GM19099 (cell line): ENCODE data around the gene LTBP3.

Source experiments
- POLR2A ChIP-seq: IDR thresholded peaks from 3 replicates; pipeline ENCODE4 v1.6.1; 2011; ENCODE audit warnings: low read depth; ENCODE audit not compliant: insufficient read length; ENCODE audit errors: extremely low read depth

LTBP3 gene

DNA sequence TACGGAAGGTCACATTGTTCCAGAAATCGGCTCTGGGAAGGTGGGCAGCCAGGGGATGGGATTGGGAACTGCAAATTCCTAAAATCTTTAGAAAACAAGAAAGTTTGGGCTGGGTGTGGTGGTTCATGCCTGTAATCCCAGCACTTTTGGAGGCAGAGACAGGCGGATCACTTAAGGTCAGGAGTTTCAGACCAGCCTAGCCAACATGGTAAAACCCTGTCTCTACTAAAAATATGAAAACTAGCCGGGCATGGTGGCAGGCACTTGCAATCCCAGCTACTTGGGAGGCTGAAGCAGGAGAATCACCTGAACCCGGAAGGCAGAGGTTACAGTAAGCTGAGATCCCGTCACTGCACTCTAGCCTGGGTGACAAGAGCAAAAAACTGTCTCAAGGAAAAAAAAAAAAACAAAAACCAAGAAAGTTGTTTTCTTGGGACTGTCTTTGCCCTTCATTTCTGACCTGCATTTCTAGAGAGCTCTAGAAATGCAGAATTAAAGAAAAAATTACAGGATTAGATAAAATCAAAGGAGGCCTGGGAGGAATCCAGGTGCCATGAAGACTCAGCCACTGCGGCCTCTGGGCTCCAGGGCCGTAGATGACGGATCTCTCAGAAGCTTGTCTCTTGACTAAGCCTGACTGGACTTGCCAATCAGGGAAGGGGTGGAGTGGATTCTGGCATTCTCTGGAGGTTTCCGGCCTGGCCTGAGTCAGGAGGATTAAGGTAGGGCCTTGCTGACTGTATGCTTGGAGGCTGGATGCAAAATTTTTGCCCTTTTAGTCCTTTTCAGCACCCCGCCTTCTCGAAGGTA lies 64.6 kb downstream of the LTBP3 start:
- TF ChIP-seq POLR2A, result no peak

DNA sequence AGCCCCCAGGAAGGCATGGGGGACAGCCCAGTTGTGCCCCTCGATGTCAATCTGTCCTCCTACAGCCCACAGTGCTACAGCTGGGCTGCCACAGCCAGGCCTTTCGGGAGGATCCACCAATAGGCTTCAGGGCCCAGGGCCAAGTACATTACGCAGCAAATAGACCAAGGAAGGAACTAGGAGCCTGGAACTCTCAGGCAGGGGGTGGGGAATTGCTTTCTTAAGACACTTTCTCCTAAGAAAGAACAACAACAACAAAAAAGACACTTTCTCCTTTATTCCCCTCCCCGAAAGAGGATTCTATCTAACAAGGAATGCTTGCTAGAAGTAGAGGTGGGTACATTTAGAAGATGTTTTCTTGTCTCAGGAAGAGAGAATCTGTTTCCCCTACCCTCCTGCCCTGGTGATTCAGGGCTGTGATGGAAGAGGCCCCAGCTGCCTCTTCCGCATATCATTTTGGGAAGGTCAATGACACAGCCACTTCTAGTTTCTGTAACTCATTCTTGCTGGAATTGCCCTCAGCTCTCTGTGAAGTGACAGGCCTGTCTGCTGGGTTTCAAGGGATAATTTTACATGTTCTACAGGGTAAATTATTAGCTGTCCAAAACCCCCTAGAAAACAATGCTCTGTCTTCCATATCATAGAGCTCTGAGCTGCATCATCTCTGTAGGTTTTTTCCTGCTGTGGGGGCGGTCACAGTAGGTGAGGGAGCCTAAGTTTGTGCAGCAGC lies 65.4 kb downstream of the LTBP3 start:
- peak; percentile 62 for TF ChIP-seq POLR2A

DNA sequence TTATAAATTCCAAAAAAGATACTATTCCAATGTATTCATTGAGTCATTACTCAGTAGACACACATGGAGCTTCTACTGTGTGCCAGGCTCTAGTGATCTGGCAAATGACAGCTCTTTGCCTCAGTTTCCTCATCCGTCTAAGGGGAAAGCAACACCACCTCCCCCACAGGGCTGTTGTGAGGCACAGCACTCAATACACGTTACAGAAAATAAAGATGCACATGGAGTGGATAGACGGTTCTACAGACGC lies 65.8 kb downstream of the LTBP3 start:
- no peak for TF ChIP-seq POLR2A

DNA sequence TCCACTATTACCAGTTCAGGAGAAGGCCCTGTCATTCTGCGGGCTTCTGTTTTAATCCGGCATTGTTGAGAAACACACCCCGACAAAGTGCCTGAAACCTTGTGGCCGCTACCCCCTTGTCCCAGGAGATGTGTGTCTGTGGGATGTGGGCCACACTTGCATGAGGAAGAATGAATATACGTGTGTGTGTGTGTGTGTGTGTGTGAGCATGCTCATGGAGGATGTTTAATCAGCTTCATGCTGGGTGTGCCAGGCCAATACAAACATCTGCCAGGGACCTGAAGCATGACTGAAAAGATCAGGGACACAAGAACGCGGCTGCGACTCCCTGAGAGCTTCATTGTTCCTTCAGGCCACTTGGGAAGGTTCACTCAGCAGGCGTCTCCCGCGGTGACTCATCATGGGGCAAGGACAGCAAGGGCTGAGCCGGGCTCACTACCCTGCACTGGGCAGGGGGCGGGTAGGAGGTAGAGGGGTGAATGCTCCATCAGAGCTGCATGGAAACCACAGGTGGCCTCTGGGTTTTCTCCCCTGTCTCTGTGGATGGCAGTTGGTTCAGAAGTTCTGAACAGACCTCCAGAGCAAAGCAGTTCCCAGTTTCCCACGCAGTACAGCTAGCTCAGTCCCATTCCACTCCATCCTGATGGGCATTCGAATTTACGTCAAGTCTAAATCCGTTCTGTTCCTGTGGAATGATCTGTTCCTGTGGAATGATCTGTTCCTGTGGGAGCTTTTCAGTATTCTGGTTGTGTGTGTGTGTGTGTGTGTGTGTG lies 66.4 kb downstream of the LTBP3 start:
- no peak for TF ChIP-seq POLR2A

DNA sequence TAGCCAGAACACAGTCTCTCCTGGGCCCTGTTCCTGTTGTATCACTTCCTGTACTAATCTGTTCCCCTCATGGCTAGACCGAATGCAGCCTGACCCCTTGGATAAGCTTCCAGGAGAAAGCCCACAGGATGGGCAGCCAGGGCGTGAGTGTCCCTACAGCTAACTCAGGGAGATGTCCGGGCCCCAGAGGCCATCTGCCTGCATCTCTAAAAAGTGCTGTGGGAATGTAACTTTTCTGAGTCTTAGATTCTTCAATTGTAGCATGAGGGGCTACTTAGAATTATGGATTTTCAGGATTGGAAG lies 67.0 kb downstream of the LTBP3 start:
- TF ChIP-seq POLR2A, result no peak

DNA sequence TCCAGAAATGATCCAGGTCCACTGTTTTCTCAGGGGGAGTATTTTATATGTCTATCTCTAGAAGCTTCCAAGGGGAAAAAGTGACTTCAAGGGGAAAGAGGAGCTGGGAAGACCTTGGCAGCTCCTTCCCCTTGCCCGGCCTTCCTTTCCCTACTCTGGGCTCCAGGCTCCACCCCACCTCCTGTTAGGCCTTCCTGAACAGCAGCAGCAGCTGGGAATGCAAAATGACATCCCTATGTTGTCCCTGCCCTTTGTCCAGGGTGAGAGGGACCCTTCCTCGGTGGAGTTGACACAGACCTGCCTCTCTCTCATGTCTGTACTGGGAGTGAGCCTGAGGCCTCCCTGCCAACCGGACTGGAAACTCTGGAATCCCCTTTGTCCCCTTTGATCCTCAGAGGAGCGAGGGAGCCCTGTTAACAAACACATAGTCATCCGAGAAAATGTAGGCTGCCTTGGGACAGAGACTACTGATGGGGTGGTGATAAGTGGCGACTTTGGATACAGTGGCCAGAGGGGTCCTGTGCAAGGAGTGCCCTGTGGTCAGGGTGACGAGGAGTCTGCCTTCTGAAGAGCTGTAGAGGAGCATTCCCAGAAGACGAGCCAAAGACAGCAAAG lies 68.3 kb downstream of the LTBP3 start:
- no peak for TF ChIP-seq POLR2A

DNA sequence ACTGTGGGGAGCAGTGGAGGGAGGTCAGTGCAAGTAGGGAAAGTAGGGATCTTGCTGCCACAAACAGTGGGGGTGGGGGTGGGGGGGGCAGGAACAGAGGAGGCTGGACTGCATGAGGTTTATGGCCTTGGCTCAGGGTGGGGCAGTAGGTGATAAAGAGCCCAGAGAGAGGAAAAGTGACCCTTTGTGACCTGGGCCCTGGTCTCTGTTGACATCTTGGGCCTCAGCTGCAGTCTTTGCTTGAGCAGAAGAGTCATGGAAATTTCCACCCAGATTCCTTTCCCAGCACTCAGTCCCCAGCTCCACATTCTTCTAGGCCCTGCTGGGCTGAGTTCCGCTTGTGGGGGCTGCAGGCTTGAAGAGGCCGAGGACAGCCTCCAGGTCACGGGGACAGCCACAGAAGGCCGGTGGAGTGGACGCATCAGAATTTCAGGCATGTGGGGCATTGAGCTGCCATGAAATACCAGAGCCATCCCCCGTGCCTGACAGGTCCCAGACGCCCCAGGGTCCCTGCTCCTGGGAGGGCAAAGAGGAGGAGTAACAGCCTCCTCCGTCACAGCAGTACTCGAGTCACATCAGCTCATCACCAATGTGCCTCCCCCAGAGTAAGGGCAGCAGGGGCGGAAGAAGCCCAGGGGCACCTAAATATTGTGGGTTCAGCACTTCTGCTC lies 69.0 kb downstream of the LTBP3 start:
- no peak for TF ChIP-seq POLR2A
